ENCODE measurements around the gene RAB22A.

DNA sequence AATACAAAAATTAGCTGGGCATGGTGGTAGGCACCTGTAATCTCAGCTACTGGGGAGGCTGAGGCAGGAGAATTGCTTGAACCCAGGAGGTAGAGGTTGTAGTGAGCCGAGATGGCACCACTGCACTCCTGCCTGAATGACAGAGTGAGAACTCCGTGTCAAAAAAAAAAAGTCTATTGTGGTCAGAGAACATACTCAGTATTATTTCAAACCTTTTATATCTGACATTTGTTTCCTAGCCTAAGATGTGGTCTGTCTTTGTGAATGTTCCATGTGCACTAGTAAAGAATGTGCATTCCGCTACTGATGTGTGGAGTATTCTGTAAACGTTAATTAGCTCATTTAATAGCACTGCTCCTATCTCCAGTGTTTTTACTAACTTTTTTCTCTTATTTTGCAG is 11.7 kb downstream of the RAB22A start:
- no peak for TF ChIP-seq POLR2AphosphoS5 (IDR thresholded peaks at IDR 0.05; ENCODE audit: low read depth, low read length)
- no peak for TF ChIP-seq TAF1 (IDR thresholded peaks at IDR 0.05; ENCODE audit: borderline replicate concordance, insufficient read depth, low read length)
- TF ChIP-seq SIN3A (IDR thresholded peaks at IDR 0.05; ENCODE audit: borderline replicate concordance, insufficient read depth, low read length), result no peak
- TF ChIP-seq, protein P1, sequence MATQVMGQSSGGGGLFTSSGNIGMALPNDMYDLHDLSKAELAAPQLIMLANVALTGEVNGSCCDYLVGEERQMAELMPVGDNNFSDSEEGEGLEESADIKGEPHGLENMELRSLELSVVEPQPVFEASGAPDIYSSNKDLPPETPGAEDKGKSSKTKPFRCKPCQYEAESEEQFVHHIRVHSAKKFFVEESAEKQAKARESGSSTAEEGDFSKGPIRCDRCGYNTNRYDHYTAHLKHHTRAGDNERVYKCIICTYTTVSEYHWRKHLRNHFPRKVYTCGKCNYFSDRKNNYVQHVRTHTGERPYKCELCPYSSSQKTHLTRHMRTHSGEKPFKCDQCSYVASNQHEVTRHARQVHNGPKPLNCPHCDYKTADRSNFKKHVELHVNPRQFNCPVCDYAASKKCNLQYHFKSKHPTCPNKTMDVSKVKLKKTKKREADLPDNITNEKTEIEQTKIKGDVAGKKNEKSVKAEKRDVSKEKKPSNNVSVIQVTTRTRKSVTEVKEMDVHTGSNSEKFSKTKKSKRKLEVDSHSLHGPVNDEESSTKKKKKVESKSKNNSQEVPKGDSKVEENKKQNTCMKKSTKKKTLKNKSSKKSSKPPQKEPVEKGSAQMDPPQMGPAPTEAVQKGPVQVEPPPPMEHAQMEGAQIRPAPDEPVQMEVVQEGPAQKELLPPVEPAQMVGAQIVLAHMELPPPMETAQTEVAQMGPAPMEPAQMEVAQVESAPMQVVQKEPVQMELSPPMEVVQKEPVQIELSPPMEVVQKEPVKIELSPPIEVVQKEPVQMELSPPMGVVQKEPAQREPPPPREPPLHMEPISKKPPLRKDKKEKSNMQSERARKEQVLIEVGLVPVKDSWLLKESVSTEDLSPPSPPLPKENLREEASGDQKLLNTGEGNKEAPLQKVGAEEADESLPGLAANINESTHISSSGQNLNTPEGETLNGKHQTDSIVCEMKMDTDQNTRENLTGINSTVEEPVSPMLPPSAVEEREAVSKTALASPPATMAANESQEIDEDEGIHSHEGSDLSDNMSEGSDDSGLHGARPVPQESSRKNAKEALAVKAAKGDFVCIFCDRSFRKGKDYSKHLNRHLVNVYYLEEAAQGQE (IDR thresholded peaks at IDR 0.05; ENCODE audit: insufficient read depth in 1 of 2, low read depth in 2 of 2, low read length in 2 of 2), result no peak
- no peak for TF ChIP-seq FOXP2 (optimal IDR thresholded peaks at IDR 0.05; ENCODE audit: borderline replicate concordance, extremely low read depth, extremely low read length, insufficient read depth)
